ENCODE data around the gene ZBTB20. TPM values are rescaled to one million over a fixed set of nuclear protein-coding genes. Genes with fewer than 3 reads are reported as not detected.

The ZBTB20 gene
- total RNA-seq, 2 donors from 2014 or later: 112 to 120 TPM

GRCh38 chr3:114887806-114888205, 259.3 kb downstream of the ZBTB20 start:
- DNase-seq (ENCODE audit: low spot score) (no peak), ATAC-seq (ENCODE audit: insufficient number of reproducible peaks, low FRiP score, low read depth) (no peak)
- Histone ChIP-seq H3K4me3 (no peak overlapping the region), H3K36me3 (no peaks in the 10 kb centered on the region), H3K4me1 (ENCODE audit: control insufficient read depth in 1 of 2, low read depth in 2 of 2) (peaks cover 3 to 7% of the 10 kb centered on the region in 2 donors), H3K9me3 (no peaks in the 10 kb centered on the region), H3K27ac (no peak overlapping the region), H3K27me3 (replicated peaks; ENCODE audit: insufficient read depth) (no peaks in the 10 kb centered on the region)
- TF ChIP-seq CTCF (IDR thresholded peaks at IDR 0.05): no peak

GRCh38 chr3:114886905-114887304, 260.2 kb downstream of the ZBTB20 start:
- Histone ChIP-seq H3K36me3 (no peaks in the 10 kb centered on the region), H3K4me3 (no peak overlapping the region), H3K27me3 (replicated peaks; ENCODE audit: insufficient read depth) (no peaks in the 10 kb centered on the region), H3K27ac (no peak overlapping the region), H3K4me1 (ENCODE audit: control insufficient read depth in 1 of 2, low read depth in 2 of 2) (no peaks in the 10 kb centered on the region), H3K9me3 (no peaks in the 10 kb centered on the region)
- DNase-seq (ENCODE audit: low spot score) (no peak), ATAC-seq (ENCODE audit: insufficient number of reproducible peaks, low FRiP score, low read depth) (no peak)
- no peak for TF ChIP-seq CTCF (IDR thresholded peaks at IDR 0.05)

- no peak for TF ChIP-seq CTCF (IDR thresholded peaks at IDR 0.05)
- no peaks in the 10 kb centered on the region for H3K27me3 ChIP-seq (replicated peaks; ENCODE audit: insufficient read depth)
- no peak overlapping the region for H3K27ac ChIP-seq
- no peaks in the 10 kb centered on the region for H3K36me3 ChIP-seq
- no peak for DNase-seq (ENCODE audit: low spot score)
- H3K4me3 ChIP-seq: no peak overlapping the region
- peaks cover 4% of the 10 kb centered on the region in 2 donors for H3K4me1 ChIP-seq (ENCODE audit: control insufficient read depth in 1 of 2, low read depth in 2 of 2)
- H3K9me3 ChIP-seq: no peaks in the 10 kb centered on the region
- no peak for ATAC-seq (ENCODE audit: insufficient number of reproducible peaks, low FRiP score, low read depth)
Measured at GRCh38 chr3:114884213-114884923, 262.7 kb downstream of the ZBTB20 start.

GRCh38 chr3:114880078-114880477, 267.0 kb downstream of the ZBTB20 start:
- DNase-seq (ENCODE audit: low spot score) (no peak), ATAC-seq (ENCODE audit: insufficient number of reproducible peaks, low FRiP score, low read depth) (no peak)

More at GRCh38 chr3:114880078-114880477, 267.0 kb downstream of the ZBTB20 start:
- Histone ChIP-seq H3K36me3 (no peaks in the 10 kb centered on the region), H3K4me1 (ENCODE audit: control insufficient read depth in 1 of 2, low read depth in 2 of 2) (peaks cover 6 to 16% of the 10 kb centered on the region in 2 donors), H3K27ac (no peak overlapping the region), H3K9me3 (no peaks in the 10 kb centered on the region), H3K4me3 (no peak overlapping the region), H3K27me3 (replicated peaks; ENCODE audit: insufficient read depth) (no peaks in the 10 kb centered on the region)
- TF ChIP-seq CTCF (IDR thresholded peaks at IDR 0.05): no peak
